Ovary (tissue), 9 donors: ENCODE data around the gene IQGAP1. TPM values are rescaled to one million over a fixed set of nuclear protein-coding genes. Genes with fewer than 3 reads are reported as not detected.
"Not testable (repeated sequence)": the region's sequence is repeated elsewhere in the genome, so short reads cannot be mapped to it uniquely, and the experiment has no call there.

Source experiments
- DNase-seq, 5 donors: peaks; one replicate each; pipeline ENCODE4 v3.0.0-alpha.2; 2019 to 2020
- H3K27ac ChIP-seq, 2 donors: fragments of 200-600 bp; one replicate each; pipeline versions ENCODE4 v1.5.1 to v1.8.0; 2019 to 2022
- H3K27me3 ChIP-seq: fragments of 200-600 bp; one replicate; pipeline ENCODE4 v1.8.0; 2022
- H3K36me3 ChIP-seq: fragments of 200-600 bp; sonication (generic); one replicate; pipeline ENCODE4 v1.5.1; 2019
- H3K4me1 ChIP-seq: one replicate; pipeline ENCODE4 v1.8.1; 2013; ENCODE audit warnings: mild to moderate bottlenecking, moderate library complexity; ENCODE audit not compliant: insufficient read depth
- H3K4me3 ChIP-seq: fragments of 200-600 bp; sonication (generic); one replicate; pipeline ENCODE4 v1.5.1; 2017
- H3K9me3 ChIP-seq, 2 donors: fragments of 200-600 bp in 1 of 2; sonication (generic) in 1 of 2; one replicate each; pipeline versions ENCODE4 v1.5.1 to v1.8.1; 2013 to 2019; ENCODE audit warnings: mild to moderate bottlenecking in 1 of 2, moderate library complexity in 1 of 2
- EP300 ChIP-seq: sonication (generic); formaldehyde crosslinking; IDR thresholded peaks from one replicate; pipeline ENCODE4 v1.6.1; 2017; ENCODE audit warnings: antibody characterized with exemption
- POLR2A ChIP-seq: fragments of 450-650 bp; IDR thresholded peaks from one replicate; pipeline ENCODE4 v1.6.1; 2017; ENCODE audit warnings: antibody characterized with exemption, mild to moderate bottlenecking, moderate library complexity
- WGBS, 3 donors: extraction: QIAGEN DNeasy Blood & Tissue Kit in 1 of 3; methylation state at CpG; one replicate each; pipeline versions ENCODE4 v1.1.5 to v1.1.7; 2013 to 2017; 5-methylcytosine and 5-hydroxymethylcytosine counted together
- intact Hi-C, 4 donors: fragments of 100-400 bp; cut with DNase I; formaldehyde crosslinking; loops; one replicate each; pipeline versions ENCODE4 v1.11.0 to v1.15.1; 2022 to 2023
- polyA plus RNA-seq, 2 donors: library from polyadenylated mRNA; stranded (reverse); fragments of 200-250 nt in 1 of 2; fragments of 350-450 nt in 1 of 2; fragmentation: Illumina TruSeq in 1 of 2; extraction: RNeasy Lipid Tissue Mini Kit (QIAGEN cat#74804) in 1 of 2; gene quantifications; one replicate each; pipeline ENCODE4 v1.2.3, GENCODE V29; 2013 to 2014
- total RNA-seq, 7 donors: library from RNA; depleted of rRNA in 2 of 7; stranded (reverse); fragments of >200 nt in 2 of 7; fragmentation: NEBNext Ultra II Directional in 3 of 7; extraction: Animal tissue kit (Norgen Biotek cat#: 25700) in 3 of 7; gene quantifications; one replicate each; pipeline versions ENCODE4 v1.1.0 to v1.2.4, GENCODE V29; 2016 to 2023
- TF ChIP-seq, protein P1 (sequence below), 3 donors: fragments of 450-650 bp in 2 of 3; fragments of 200-600 bp in 1 of 3; IDR thresholded peaks; one replicate each; pipeline versions ENCODE4 v1.5.1 to v1.8.0; 2016 to 2022; ENCODE audit warnings: antibody characterized with exemption in 3 of 3, mild to moderate bottlenecking in 1 of 3
- donor health status: DM: no; HTN: no; CAD: no; lungs with moderate emphysema.
- donor health status: DM: no; HTN: no; CAD: no.
- donor health status: Bipolar disorder and iron deficiency.
- donor health status: DM: yes; HTN: yes; CAD: no.
- donor health status: DM: no; HTN: no; CAD: no.
- donor health status: DM: yes; HTN: yes; CAD: no.

Gene IQGAP1
- total and polyA plus RNA-seq, 9 donors, result 68.1 to 173 (median 108) TPM

DNA sequence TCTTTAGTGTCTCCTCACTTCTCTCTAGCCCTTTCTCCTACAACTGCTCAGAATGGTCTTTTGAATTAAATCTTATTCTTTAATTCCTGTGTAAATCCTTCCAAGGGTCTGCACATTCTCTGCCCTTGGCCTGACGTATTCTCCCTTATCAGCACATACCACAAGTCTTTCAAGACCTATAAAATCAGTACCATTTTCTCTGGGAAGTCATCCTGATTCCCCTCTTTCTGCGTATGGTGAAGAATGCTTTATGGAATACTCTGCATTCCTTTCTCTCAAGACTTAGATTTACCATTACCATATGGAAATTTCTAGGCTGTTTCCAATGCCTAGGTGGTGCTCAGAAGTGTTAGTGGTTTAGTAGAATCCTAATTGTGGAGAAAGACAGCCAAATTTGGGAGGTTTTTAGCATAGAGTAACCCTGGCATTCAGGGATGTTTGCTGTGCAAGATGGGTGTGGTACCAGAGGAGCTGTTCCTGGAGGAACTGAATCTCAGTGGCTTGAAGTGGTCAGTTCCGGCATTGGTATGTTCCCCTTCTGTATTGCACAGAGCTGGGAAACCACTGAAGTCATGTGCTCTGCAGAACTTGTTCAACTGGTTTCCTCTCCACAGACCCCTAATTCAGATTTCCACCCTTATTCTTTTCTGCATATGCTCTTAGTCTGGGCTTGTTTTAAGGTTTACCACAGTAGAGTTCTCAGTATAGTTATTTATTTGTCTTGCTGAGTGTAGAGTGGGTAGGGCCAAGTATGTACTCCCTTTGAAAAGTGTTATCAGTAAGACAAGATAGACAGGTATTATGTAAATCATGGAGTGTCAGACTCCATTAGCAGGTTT lies 24.5 kb downstream of the IQGAP1 start:
- TF ChIP-seq EP300 (no peak), POLR2A (no peak)
- TF ChIP-seq, protein P1, sequence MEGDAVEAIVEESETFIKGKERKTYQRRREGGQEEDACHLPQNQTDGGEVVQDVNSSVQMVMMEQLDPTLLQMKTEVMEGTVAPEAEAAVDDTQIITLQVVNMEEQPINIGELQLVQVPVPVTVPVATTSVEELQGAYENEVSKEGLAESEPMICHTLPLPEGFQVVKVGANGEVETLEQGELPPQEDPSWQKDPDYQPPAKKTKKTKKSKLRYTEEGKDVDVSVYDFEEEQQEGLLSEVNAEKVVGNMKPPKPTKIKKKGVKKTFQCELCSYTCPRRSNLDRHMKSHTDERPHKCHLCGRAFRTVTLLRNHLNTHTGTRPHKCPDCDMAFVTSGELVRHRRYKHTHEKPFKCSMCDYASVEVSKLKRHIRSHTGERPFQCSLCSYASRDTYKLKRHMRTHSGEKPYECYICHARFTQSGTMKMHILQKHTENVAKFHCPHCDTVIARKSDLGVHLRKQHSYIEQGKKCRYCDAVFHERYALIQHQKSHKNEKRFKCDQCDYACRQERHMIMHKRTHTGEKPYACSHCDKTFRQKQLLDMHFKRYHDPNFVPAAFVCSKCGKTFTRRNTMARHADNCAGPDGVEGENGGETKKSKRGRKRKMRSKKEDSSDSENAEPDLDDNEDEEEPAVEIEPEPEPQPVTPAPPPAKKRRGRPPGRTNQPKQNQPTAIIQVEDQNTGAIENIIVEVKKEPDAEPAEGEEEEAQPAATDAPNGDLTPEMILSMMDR (IDR thresholded peaks at IDR 0.05), result no peak
- intact Hi-C loops, result no loop called here
- no peaks in the 10 kb centered on the region for H3K27me3 ChIP-seq
- no peak overlapping the region for H3K27ac ChIP-seq
- WGBS, 3 donors, result 44 to 67% (median 46%) methylated on average over 3 of the region's 3 CpGs
- H3K4me1 ChIP-seq, result peaks cover 9% of the 10 kb centered on the region
- H3K36me3 ChIP-seq, result no peaks in the 10 kb centered on the region
- no peaks in the 10 kb centered on the region for H3K9me3 ChIP-seq
- no peak for DNase-seq
- H3K4me3 ChIP-seq, result no peak overlapping the region

DNA sequence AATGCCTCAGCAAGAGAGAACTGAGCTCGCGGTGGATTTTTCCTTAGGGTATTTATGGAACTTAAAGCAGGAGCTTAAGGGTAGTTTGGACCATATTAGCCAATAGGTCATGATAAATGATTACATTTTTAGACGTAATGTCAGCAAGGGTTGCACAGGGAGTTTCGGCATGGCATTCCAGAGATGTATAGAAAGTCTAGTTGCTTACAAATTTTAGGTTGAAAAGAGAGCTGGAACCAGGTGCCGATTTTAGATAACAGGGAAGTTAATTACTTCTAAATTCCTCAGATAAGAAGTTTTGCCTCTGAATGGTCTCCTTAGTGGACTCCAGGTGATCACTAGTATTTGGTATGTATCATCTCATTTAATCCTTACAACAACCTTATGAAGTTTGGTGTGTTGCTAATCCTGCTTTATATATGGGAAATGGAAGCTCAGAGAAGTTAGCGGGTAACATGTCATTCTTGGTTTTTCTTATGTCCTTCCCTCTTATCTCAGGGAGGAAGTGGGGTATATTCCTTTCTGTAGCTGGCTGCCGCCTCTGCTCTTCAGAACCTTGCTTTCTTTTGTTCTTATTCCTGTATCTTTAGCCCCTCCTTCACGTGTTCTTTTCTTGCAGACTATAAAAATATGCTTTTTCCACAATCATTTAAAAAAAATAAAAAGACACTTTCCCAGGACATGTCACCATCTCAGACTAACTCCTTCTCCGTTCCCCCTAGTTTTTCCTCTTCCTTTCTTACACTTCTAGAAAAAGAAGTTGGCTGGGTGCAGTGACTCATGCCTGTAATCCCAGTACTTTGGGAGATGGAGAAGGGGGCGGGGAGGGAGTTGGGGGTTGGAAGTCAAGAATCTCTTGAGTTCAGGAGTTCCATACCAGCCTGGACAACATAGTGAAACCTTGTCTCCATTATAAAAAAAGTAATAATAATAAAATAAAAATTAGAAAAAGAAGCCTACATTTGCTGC lies 25.7 kb downstream of the IQGAP1 start:
- Histone ChIP-seq H3K36me3 (no peaks in the 10 kb centered on the region), H3K4me3 (no peak overlapping the region), H3K9me3 (no peaks in the 10 kb centered on the region), H3K4me1 (peaks cover 6% of the 10 kb centered on the region), H3K27ac (no peak overlapping the region), H3K27me3 (no peaks in the 10 kb centered on the region)
- intact Hi-C loops, result no loop called here
- TF ChIP-seq, protein P1 (IDR thresholded peaks at IDR 0.05), result no peak
- TF ChIP-seq EP300 (no peak), POLR2A (no peak)
- DNase-seq, result no peak
- 68 to 74% (median 70%) methylated on average over 10 of the region's 10 CpGs for WGBS, 3 donors

DNA sequence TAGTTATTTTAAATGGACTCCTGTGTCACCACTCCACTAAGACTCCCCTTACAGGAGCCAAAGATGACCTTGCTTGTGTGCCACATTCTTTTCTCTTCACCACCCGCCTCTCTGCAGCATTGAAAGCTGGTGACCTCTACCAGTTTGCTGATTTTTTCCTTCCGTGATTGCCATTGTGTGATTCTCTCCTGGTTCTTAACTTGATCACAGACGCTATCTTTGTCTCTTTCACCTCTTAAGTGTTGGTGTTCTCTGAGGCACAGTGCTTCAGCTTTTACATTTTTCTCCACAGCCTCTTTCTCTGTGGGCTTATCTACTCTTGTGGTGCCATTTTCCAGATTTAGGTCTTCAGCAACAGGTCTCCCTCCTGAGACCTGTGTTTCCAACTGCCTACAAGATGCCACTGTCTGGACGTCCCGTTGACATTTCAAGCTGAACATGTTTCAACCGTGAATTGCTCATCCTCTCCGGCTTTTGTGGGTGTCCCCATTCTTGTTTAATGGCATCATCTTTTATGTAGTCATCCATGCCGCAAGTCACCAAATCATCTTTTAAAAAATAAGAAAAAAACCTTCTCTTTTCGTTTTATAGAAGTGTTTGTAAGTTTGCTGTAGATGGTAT lies 26.5 kb downstream of the IQGAP1 start:
- TF ChIP-seq EP300 (no peak), POLR2A (no peak)
- TF ChIP-seq, protein P1 (IDR thresholded peaks at IDR 0.05), result no peak
- no peaks in the 10 kb centered on the region for H3K36me3 ChIP-seq
- 78 to 84% (median 81%) methylated on average over 9 of the region's 9 CpGs for WGBS, 3 donors
- no peak overlapping the region for H3K27ac ChIP-seq
- intact Hi-C loops, result no loop called here
- no peak for DNase-seq
- peaks cover 8% of the 10 kb centered on the region for H3K4me1 ChIP-seq
- no peak overlapping the region for H3K4me3 ChIP-seq
- no peaks in the 10 kb centered on the region for H3K9me3 ChIP-seq
- H3K27me3 ChIP-seq, result no peaks in the 10 kb centered on the region

DNA sequence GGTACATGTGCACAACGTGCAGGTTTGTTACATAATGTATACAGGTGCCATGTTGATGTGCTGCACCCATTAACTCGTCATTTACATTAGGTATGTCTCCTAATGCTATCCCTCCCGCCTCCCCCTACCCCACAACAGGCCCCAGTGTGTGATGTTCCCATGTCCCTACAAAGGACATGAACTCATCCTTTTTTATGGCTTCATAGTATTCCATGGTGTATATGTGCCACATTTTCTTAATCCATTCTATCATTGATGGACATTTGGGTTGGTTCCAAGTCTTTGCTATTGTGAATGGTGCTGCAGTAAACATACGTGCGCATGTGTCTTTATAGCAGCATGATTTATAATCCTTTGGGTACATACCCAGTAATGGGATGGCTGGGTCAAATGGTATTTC lies 28.0 kb downstream of the IQGAP1 start:
- peaks cover 19% of the 10 kb centered on the region for H3K4me1 ChIP-seq
- H3K9me3 ChIP-seq, DNase-seq, H3K27ac ChIP-seq, H3K4me3 ChIP-seq, intact Hi-C loops, H3K27me3 ChIP-seq, H3K36me3 ChIP-seq: not testable (repeated sequence)
- WGBS, 3 donors, result 89 to 93% (median 90%) methylated on average over 5 of the region's 5 CpGs
